Esophagus muscularis mucosa (tissue), 3 donors: ENCODE results near the gene ZNF768.

Source experiments
- POLR2AphosphoS5 ChIP-seq, 2 donors: sonication (generic); formaldehyde crosslinking; IDR thresholded peaks; one replicate each; pipeline ENCODE4 v1.6.1; 2017; ENCODE audit warnings: antibody characterized with exemption in 2 of 2
- TF ChIP-seq, protein P1 (sequence below), 3 experiments: fragments of 200-600 bp in 2 of 3; fragments of 450-650 bp in 1 of 3; sonication (generic) in 2 of 3; IDR thresholded peaks; one replicate each; pipeline ENCODE4 v1.5.1; 2017 to 2019; ENCODE audit warnings: antibody characterized with exemption in 3 of 3, mild to moderate bottlenecking in 2 of 3, moderate library complexity in 1 of 3

DNA sequence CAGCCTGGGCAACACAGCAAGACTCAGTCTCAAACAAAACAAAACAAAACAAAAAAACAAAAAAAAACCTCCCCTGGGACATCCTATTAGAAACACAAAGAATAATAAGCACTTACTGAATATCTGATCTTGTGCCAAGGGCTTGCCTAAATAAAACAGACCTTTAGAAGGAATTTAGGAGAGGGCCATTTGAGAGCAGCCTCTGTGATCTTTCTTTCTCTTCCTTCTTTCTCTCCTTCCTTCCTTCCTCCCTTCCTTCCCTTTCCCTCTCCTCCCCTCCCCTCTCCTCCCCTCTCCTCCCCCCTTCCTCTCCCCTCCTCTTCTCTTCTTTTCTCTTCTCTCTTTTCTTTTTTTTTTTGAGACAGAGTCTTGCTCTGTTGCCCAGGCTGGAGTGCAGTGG is 41.5 kb downstream of the ZNF768 start:
- TF ChIP-seq, protein P1, sequence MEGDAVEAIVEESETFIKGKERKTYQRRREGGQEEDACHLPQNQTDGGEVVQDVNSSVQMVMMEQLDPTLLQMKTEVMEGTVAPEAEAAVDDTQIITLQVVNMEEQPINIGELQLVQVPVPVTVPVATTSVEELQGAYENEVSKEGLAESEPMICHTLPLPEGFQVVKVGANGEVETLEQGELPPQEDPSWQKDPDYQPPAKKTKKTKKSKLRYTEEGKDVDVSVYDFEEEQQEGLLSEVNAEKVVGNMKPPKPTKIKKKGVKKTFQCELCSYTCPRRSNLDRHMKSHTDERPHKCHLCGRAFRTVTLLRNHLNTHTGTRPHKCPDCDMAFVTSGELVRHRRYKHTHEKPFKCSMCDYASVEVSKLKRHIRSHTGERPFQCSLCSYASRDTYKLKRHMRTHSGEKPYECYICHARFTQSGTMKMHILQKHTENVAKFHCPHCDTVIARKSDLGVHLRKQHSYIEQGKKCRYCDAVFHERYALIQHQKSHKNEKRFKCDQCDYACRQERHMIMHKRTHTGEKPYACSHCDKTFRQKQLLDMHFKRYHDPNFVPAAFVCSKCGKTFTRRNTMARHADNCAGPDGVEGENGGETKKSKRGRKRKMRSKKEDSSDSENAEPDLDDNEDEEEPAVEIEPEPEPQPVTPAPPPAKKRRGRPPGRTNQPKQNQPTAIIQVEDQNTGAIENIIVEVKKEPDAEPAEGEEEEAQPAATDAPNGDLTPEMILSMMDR (IDR thresholded peaks at IDR 0.05), result no peak
- TF ChIP-seq POLR2AphosphoS5 (IDR thresholded peaks at IDR 0.05), result no peak
